GM19372 (cell line): ENCODE results near the gene CACNA1D.
"Not testable (repeated sequence)": the region's sequence is repeated elsewhere in the genome, so short reads cannot be mapped to it uniquely, and the experiment has no call there.

ENCODE experiments used
- ATAC-seq: cut with Tn5 transposase; IDR thresholded peaks from one replicate; pipeline ENCODE4 v1.9.1; 2021; ENCODE audit warnings: mild to moderate bottlenecking, low read depth, moderate library complexity; ENCODE audit not compliant: unreplicated experiment

CACNA1D gene

GRCh38 chr3:53606793-53607192 is 112.4 kb downstream of the CACNA1D start:
- no peak for ATAC-seq

GRCh38 chr3:53612508-53612907 is 118.1 kb downstream of the CACNA1D start:
- no peak for ATAC-seq

GRCh38 chr3:53613125-53613524 is 118.7 kb downstream of the CACNA1D start:
- ATAC-seq: no peak

GRCh38 chr3:53614307-53614706 is 119.9 kb downstream of the CACNA1D start:
- no peak for ATAC-seq

GRCh38 chr3:53616321-53616720 is 121.9 kb downstream of the CACNA1D start:
- no peak for ATAC-seq

GRCh38 chr3:53616971-53617892 is 122.8 kb downstream of the CACNA1D start:
- no peak for ATAC-seq

- ATAC-seq: no peak
These were observed 123.6 kb downstream of the CACNA1D start for GRCh38 chr3:53617893-53618523.

GRCh38 chr3:53618524-53618906 is 124.1 kb downstream of the CACNA1D start:
- ATAC-seq: no peak

- no peak for ATAC-seq
These were observed 124.5 kb downstream of the CACNA1D start for GRCh38 chr3:53618936-53619335.

- no peak for ATAC-seq
These were observed 129.8 kb downstream of the CACNA1D start for GRCh38 chr3:53624061-53624857.

- ATAC-seq: no peak
These were observed 132.5 kb downstream of the CACNA1D start for GRCh38 chr3:53626876-53627275.

GRCh38 chr3:53628536-53629401 is 134.4 kb downstream of the CACNA1D start:
- ATAC-seq: no peak

GRCh38 chr3:53629402-53629723 is 135.0 kb downstream of the CACNA1D start:
- no peak for ATAC-seq

- no peak for ATAC-seq
These were observed 136.1 kb downstream of the CACNA1D start for GRCh38 chr3:53630547-53630946.

- ATAC-seq: no peak
These were observed 138.9 kb downstream of the CACNA1D start for GRCh38 chr3:53633197-53633787.

GRCh38 chr3:53635041-53635440 is 140.6 kb downstream of the CACNA1D start:
- no peak for ATAC-seq

- ATAC-seq: not testable (repeated sequence)
These were observed 144.4 kb downstream of the CACNA1D start for GRCh38 chr3:53638806-53639205.

- ATAC-seq: no peak
These were observed 147.0 kb downstream of the CACNA1D start for GRCh38 chr3:53641397-53641796.

GRCh38 chr3:53642211-53642610 is 147.8 kb downstream of the CACNA1D start:
- ATAC-seq: no peak

- no peak for ATAC-seq
These were observed 149.3 kb downstream of the CACNA1D start for GRCh38 chr3:53643757-53644156.
